CD1c-positive myeloid dendritic cell (primary cell): Measurements from ENCODE around the gene PGBD5.

Experiments used
- DNase-seq: peaks from one replicate; pipeline ENCODE4 v3.0.0-alpha.2; 2016; ENCODE audit errors: extremely low spot score

The PGBD5 gene

DNA sequence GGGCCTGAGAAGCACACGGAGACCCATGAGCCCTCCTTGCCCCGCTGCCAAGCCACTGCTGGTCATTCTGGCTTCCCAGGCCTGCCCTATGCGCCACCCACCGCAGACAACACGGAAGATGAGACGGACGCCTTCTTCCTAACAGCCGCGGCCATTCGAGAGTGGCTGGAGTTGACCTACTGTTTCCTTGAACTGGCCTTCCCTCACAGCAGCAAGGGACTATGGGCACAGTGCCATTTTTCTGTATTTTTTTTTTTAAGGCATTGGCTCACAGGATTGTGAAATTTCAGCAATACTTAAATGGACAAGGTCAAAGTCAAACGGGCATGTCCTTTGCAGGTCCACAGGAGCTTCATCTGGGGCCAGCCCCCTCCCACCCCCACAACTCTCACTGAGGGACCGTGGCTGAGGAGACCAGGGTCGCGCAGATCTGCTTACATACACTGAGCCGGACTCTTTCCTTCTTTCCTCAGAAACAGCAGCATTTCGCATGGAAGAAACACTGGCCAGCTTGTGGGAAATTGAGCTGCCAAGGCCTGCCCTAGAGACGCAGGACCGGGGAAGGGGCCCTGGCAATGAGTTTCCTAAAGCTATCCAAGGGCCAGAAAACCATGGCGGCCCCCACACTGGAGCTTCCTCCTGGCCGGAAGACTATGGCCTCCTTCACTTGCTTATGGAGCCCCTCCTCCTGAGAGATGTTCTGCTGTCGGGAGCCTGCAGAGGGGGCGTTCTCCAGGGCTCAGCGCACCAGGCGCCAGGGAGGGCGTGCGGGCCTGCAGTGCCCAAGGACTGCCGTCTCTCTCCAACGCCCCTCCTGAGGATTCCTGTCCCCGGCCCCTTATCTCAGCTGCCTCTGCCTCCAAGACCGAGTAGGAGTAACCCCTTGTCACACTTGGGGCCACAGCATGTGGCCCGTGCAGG, 98.9 kb downstream of the PGBD5 start:
- no peak for DNase-seq

DNA sequence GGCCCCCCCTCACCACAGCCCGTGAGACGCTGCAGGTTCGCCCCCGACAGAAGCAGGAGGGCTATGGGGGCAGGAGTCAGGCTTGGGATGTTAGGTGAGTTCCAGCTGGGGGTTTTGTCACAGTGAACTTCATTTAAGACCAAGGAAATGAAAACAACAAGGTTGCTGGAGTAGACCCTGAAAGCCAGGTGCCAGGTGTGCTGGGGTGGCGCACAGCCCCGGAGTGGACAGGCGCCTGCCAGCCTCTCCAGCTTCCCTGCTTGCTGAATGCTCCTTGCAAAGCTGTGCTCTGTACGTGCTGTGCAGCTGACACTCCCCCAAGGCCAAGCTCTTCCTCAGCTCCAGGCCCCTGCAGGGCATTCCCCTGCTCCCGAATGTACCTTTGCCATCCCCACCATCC, 102.4 kb downstream of the PGBD5 start:
- DNase-seq, result no peak

DNA sequence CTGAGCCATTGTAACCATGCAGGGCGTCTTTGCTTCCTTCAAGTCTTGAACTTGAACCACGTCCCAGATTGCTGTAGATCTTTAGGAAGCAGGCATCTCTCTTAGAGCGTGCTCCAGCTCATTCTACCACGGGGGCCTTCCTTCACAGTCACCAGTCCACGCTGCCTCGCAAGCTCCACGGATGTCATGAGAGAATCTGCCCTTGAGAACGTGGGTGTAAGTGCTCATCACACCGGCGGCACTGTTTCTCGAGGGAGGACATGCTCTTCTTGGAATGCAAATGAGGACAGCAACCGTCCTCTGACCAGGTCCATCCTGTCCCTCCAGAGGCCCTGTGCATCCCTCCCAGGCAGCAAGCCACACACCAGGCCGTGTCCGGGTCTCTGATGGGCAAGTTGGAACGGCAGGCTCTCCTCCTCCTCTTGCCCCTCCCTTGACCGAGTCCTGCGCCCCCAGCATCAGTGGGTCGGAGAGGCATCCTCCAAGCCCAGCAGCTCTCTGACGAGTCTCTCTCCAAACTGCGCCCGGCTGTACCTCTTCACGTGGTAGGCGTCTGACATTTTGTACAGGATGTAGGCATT, 103.1 kb downstream of the PGBD5 start:
- DNase-seq, result no peak

DNA sequence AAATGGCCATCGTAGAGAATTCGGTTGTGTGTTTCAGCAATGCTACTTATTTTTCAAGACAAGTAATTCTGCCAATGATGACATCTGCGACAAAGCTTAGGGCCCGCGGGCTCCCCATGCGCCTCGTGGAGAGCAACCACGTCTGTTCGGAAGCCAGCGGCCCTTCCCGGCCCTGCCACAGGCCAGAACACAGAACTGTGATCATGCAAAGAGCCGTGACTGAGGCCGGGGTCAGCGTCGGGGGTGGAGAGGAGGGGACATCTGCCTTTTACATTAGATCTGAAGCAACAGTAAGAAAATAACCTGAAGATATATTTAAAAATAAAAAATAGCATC, 103.7 kb downstream of the PGBD5 start:
- DNase-seq, result no peak

DNA sequence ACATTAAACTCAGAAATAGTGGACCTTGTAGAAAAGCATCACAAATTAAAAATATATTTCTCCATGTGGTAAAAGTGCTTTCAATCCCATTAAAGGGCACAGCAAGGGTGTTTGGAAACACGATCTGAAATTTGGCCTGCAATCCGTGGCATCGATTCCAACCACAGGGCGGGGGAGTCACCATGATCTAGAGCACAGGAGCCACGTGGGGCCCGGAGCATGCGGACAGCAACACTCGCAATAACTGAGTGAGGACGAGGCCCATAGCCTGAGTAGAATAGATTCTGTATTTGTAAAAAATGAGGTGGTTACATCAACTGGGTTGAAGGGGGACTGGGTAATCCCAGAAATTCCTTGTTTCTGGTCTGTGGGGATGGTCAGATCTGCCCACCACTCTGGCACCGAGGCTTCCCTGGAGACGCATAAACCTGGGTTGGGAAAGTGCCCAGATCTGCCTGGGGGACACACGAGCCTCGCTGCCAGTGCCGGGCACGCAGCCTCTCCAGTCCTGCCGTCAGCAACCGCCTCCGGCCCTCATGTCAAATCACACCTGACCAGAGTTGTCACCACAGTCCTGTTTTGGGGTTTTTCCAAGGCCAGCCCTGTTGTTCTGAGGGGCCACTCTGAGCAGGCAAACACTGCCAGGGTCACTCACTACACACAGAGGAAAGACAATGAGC, 104.3 kb downstream of the PGBD5 start:
- no peak for DNase-seq

DNA sequence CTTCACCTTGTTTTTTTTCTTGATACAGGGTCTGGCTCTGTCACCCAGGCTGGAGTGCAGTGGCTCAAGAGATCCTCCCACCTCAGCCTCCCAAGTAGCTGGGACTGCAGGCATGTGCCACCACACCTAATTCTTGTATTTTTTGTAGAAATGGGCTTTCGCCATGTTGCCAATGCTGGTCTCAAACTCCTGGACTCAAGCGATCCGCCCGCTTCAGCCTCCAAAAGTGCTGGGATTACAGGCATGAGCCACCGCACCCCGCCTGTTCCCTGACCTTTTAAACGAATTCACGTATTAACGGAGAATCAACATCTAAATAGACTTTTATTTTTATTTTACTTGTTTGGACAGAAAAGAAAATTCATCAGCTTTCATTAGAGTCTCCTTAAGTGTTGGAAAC, 104.8 kb downstream of the PGBD5 start:
- no peak for DNase-seq

DNA sequence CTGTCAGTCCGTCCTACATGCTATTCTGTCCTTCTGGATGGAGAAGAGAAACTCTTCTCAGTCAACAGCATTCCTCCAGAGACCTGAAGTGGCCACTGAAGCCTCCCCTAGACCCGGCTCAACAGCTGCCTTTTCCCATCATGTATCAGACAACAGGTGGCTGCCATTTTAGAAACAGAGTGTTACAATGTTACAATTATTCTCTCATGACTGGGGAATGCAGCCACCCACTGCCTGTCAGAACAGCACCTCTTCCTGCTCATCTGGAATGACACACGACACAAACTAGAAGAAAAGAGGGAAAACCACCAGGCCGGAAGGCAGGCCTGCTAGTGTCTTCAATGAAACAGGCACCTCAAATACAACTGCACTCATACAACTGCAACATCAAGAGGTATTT, 105.3 kb downstream of the PGBD5 start:
- no peak for DNase-seq

DNA sequence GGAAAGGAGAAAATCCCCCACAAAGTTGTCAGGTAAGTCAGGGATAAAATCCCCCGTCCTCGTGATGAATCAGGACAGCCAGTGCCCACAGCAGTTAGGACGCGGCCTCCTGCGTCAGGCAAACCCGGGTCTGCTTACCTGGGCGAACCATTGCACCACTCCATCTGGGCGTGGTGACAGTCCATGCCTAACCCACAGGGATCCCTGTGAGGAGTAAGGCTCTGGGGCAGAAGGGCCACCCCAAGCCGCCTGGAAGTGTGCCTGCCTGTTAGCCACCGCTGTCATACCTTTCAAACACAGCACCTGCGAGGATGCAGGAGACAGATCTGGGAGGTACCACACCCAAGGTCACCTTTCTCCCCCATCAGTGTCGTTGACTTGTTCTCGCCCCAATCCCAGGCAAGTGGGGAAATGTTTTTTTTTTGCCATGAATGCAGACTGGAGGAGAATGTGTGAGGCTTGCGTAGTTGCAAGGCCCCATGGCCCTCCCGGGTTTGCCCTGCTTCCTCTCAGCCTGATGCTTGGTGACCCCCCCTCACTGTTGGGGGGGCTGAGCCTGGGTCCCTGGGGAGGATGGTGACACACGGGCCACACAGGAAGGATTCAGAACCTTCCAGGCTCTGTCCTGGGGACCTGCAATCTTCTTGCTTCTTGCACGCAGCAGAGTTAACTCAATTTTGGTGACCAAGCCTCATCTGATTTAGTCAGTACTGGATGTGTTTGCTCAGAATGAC, 107.0 kb downstream of the PGBD5 start:
- DNase-seq, result no peak

DNA sequence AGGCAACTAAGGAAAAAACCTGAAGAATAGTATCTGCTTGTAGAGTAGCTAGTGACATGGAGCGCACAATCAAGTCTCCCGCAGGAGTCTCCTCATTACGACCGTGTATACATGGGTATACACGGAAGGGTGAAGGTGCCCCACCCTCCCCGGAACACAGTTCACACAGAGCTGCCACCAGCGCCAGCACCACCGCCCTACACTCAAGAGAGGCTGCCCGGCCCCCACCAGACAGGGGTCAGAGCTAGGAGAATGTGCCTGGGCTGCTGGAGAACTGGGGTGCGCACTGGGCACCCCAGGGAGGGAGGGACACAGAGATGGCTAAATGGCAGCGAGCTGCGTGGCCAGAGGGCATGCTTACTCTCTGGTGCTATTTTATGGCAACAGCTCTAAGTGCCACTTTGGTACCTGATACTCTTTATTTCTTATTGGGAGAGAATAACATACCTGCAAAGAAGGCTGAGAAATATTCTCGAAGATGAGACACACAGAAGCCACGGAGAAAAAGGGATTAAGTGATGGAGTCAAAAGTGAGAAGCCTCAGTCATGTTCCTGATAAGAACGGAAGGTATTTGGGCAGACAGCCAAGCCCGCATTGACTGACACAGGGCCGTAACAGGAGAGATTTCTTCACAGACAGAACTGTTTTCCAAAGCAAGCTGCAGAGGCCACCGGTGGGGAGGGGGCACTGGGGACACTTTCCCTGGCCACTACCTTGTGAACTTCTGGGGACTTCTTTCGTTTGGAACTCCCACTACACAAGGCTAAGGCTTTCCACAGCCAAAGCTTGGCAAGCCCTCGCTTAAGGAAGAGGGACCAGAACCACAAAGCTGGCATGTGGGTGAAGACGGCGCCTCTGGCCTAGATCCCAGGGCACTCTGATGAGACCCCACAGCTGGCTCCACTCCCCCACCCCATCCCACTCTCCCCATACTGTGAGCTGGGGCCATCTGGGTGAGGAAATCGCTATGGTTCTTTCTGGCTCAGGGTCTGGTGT, 108.0 kb downstream of the PGBD5 start:
- DNase-seq, result no peak

DNA sequence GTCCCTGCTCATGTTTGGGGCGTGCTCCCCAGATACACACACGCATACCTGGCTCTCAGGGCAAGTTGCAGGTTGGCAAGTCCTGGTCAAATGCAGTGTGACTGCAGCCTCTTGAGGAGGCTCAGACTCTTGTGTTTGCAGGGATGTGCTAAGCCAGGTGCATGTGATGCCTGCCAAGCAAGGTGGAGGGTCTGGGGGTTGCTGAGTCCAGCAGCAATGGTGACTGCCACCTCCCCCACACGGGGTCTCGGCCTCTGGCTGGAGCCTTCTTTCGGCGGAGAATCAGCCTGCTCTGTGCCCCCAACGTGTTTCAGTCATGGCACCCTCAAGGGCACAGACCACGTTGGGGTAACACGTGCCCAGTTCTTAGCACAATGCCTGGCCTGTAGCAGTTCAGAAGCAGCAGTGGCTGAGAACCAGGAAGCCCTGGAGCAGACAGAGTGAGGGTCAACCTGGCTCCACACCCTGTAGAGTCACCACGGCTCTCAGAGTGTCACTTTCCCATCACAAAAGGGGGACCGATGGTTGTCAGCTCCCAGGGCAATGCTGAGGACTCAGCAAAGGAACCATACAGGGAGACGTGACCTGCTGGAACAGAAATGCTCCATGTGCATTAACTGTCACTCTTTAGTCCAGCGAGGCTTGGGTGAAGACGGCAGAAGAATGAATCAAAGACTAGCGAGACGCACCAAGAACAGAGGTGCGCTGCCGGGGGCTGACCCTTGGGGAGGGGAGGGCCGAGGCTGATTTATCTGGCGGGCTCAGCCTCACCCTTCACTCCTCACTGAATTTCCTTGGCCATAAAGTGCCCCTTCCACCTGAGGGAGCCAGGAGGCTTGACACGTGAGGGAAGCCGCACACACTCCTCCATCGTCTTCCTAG, 109.0 kb downstream of the PGBD5 start:
- DNase-seq, result no peak

DNA sequence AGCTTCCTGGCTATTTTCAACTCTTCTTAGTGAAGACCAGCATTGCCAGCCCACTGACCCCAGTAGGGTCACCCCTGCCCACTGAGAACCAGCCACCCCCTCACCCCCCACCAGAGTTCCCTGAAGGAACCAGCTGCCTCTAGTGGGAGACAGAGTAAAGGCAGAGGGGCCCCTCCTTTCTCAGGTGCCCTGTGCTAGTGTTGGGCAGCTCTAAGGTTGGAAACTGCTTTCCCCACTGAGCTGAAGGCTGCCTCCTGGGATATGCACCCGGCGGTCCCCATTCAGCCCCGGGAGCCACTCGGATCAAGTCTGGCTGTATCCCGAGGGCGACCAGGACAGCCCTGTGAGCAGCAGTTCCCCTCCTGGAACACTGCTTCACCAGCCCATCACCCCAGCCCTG, 111.0 kb downstream of the PGBD5 start:
- no peak for DNase-seq

DNA sequence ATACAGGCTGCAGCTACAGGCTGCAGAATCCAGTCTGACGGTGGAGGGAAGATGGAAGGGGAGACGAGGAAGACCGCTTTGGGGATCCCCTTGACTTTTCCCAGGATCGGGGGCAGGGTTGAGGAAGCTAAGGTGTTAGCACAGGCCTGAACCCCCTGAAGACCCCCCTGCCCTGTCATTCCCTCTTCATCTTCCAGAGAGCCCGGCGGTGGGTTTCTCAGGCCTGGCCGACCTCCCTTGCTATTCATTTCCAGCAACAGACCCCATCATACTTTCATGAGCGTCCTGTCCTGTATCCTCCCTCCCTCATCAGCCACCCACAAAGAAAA, 112.0 kb downstream of the PGBD5 start:
- no peak for DNase-seq

DNA sequence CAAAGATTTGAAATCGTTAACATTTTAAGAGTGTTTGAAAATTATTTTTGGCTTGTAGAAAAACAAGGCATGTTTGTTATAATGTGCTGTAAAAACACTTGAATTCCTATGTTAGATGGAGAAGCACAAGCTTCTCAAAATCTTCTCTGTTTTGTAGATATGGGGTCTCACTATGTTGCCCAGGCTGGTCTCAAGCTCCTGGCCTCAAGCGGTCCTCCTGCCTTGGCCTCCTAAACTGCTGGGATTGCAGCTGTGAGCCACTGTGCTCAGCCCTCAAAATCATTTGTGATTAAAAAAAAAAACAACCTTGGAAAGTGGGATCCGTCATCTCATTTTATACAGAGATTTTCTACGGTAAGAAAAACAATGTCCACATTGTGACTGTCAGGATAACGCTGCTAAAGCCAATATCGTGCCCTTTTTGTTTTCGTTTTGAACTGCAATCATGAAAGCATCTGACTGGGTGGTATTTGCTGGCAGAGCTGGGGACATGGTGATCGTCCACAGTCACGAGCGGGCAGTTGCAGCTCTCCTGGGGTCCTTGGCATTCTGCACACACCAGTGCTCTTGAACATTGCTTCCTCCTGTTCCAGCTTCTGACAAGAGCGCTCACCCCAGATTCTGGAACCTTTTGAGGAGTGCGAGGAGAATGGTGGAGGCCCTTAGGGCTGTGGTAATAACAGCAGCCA, 112.5 kb downstream of the PGBD5 start:
- DNase-seq, result no peak

DNA sequence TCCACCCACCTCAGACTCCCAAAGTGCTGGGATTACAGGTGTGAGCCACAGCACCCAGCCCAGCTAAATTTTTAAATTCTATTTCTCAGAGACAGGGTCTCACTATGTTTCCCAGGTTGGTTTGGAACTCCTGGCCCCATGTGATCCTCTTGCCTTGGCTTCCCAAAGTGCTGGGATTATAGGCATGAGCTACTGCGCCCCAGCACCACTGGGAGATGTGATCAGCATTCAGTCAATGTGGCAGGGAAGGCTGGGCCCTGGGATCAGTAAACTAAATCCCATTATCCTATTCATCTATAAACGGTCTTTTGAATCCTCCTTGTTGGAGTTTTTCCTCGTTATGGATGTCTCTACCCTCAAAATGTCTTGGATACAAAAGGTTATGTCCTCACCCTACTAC, 113.5 kb downstream of the PGBD5 start:
- DNase-seq, result no peak

DNA sequence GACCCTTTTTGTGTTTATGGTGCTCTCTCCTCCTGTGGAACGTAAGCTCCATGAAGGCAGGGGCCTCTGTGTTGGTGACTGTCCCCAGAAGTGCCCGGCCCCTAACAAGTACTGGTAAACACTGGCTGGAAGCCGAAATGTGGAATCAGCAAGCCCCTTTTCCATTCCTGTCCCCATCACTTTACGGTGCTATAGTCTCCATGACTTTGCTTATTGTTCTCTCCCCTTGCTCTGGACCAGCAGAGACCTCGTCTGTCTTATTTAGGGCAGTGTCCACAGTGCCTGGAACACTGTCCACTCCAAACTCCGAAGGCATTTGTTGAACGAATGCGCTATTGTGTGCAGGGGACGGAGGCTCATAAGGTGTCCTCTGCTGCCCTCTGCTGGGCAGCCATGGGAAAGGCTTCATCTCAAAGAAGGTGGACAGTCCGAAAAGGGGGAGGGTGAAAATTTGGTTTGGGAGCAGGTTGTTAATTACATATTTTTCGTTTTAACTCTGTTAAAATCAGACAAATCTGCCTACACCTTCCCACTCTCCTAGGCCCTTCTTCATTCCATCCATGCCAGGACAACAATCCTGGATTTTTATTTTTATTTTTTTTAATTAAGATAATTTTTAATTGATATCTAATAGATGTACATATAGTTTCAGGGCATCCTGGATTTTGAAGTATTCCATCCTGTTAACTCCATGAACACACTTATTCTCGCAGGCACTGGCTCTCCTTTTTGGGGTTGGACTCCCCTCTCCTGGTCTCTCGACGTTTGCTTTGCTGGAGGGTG, 115.6 kb downstream of the PGBD5 start:
- DNase-seq, result peak; percentile 80

DNA sequence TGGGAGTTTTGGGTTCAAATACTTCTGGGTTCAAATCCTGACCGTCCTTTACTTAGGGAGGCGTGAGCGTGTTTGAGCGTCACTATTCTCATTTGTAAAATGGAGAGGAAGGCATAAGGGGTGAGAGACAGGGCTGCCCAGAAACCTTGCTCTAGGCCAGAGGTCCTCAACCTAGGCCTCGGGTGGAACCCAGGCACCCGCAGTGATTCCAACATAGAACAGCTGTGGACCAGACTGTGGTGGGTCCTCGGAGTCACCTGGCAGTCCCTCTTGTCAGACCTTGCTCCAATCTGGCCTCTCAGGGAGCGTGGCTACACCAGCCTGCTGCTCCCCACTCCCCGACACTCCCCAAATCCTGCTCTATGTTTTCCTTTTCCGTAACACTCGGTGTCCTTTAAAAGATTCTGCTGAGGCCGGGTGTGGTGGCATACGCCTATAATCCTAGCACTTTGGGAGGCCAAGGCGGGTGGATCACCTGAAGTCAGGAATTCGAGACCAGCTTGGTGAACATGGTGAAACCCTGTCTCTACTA, 116.4 kb downstream of the PGBD5 start:
- no peak for DNase-seq

DNA sequence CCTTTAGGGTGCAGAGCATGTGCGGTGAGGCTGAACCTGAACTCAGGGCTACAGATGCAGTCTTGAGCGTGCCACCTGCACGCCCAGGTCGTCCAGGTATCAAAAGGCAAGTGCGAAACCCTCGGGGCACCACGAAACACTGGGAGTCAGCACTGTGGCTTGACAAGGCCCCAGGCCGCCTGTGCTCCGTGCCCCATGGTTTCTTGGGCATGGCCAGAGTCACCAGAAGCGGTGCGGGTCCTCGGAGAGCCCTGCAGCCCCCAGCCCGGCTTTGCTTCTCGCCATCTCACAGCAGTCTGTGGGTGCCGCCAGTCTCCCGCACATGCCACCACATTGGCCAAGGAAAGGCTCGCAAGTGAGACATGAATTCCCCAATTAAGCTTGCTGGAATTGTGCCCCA, 117.3 kb downstream of the PGBD5 start:
- no peak for DNase-seq

DNA sequence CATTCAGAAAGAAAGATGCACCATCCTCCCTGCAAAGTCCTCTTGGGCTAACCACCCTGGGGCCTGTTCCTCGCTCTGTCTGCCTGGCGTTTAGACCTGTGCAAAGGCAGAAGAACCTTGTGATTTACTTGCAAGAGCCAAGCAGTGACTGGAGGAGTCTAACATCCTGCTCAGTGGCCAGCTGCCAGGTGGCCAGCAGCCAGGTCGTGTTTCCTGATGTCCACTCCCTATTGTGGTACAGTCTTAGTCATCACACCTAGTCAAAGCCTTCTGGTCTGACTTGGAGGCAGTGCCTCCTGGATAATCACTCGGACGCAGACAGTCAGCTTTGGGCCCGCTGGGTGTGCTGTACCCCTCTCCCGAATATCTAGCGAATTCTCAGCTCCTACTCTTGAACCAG, 118.1 kb downstream of the PGBD5 start:
- no peak for DNase-seq

DNA sequence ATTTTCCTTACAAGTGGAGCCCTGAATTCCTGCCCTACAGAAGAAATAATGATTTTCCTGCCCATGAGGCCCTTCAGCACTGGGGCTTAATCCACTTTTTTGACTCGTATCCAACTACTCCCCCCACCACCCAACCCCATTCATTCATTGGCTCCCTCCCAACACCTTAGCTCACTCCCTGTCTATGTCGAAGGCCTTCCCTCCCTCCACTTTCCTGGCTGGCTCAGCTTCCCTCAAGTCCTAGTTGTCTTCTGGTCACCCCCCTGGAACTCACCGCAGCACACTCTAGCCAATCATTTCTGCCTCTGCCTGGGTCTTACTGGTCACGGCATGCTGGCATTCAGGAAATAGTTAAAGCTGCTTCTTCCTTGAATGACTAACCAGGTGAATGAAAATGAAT, 118.9 kb downstream of the PGBD5 start:
- DNase-seq, result no peak
